Measurements from ENCODE around the gene TIA1. TPM values are rescaled to one million over a fixed set of nuclear protein-coding genes. Genes with fewer than 3 reads are reported as not detected.
A peak's percentile ranks its signal among the peaks of the same experiment; 100 is the strongest.
"Not testable (repeated sequence)": the region's sequence is repeated elsewhere in the genome, so short reads cannot be mapped to it uniquely, and the experiment has no call there.

TIA1 gene
- total RNA-seq, 1 donor from 2014 or later, result 176 TPM

DNA sequence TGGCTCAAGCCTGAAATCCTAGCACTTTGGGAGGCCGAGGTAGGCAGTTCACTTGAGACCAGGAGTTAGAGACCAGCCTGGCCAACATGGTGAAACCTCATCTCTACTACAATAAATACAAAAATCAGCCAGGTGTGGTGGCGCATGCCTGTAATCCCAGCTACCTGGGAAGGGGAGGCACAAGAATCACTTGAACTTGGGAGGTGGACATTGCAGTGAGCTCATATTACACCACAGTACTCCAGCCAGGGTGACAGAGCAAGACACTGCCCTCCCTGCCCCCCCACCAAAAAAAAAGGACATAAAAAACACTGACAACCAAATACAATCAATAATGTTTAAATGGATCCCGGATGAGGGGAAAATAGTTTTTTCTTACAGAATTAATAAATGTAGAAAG lies 7.8 kb downstream of the TIA1 start:
- Mint-ChIP-seq H3K27me3 (ENCODE audit: unreplicated experiment) (no peaks in the 10 kb centered on the region), H3K36me3 (ENCODE audit: unreplicated experiment) (peaks cover 14% of the 10 kb centered on the region), H3K27ac (ENCODE audit: unreplicated experiment) (no peak overlapping the region), H3K9me3 (ENCODE audit: unreplicated experiment) (peaks cover 4% of the 10 kb centered on the region), H3K4me1 (ENCODE audit: unreplicated experiment) (peaks cover 46% of the 10 kb centered on the region), H3K4me3 (ENCODE audit: unreplicated experiment) (no peak overlapping the region)
- TF ChIP-seq, protein P1, sequence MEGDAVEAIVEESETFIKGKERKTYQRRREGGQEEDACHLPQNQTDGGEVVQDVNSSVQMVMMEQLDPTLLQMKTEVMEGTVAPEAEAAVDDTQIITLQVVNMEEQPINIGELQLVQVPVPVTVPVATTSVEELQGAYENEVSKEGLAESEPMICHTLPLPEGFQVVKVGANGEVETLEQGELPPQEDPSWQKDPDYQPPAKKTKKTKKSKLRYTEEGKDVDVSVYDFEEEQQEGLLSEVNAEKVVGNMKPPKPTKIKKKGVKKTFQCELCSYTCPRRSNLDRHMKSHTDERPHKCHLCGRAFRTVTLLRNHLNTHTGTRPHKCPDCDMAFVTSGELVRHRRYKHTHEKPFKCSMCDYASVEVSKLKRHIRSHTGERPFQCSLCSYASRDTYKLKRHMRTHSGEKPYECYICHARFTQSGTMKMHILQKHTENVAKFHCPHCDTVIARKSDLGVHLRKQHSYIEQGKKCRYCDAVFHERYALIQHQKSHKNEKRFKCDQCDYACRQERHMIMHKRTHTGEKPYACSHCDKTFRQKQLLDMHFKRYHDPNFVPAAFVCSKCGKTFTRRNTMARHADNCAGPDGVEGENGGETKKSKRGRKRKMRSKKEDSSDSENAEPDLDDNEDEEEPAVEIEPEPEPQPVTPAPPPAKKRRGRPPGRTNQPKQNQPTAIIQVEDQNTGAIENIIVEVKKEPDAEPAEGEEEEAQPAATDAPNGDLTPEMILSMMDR (IDR thresholded peaks at IDR 0.05), result no peak
- peak; percentile 23 for DNase-seq (ENCODE audit: extremely low spot score, unreplicated experiment)

DNA sequence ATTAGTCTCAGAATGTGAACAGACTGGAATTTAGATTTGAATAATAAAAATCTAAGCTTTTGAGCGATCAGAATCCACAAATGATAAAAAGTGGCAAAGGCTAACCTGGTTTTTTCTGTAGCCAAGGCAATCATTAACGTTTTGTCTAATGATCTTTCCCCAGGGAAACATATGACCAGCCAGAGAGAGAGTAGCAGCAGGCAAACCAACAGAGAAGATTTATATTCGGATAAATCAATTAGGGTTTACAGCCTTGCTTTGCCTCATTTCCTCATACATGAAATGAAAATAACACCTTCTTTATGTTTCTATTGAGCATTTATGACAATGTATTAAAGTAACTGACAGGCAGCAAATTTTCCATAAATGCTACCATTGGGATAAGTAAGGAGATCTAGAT lies 14.5 kb downstream of the TIA1 start:
- Mint-ChIP-seq H3K9me3 (ENCODE audit: unreplicated experiment) (no peaks in the 10 kb centered on the region), H3K27me3 (ENCODE audit: unreplicated experiment) (no peaks in the 10 kb centered on the region), H3K4me1 (ENCODE audit: unreplicated experiment) (peaks cover 7% of the 10 kb centered on the region), H3K27ac (ENCODE audit: unreplicated experiment) (no peak overlapping the region), H3K4me3 (ENCODE audit: unreplicated experiment) (no peak overlapping the region), H3K36me3 (ENCODE audit: unreplicated experiment) (peaks cover 32% of the 10 kb centered on the region)
- no peak for DNase-seq (ENCODE audit: extremely low spot score, unreplicated experiment)
- TF ChIP-seq, protein P1 (IDR thresholded peaks at IDR 0.05), result no peak

DNA sequence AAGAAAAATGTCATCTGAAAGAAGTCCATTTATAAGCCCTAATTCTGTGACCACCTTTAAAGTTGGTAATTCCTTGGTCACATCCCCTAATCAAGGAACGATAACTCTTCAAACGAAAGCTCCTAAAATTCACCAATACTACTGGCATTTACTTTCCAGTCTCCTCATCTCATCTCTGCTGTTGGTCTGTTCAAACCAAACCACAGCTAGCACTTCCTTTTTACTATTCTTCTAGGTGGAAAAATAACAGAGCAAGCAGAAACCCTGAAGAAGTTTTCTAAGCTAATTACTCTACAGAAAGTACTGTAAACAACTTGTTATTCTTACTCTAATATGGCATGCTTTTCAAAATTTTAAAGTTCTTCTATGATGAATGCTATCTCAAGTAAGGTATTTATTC lies 21.6 kb downstream of the TIA1 start:
- Mint-ChIP-seq H3K4me1 (ENCODE audit: unreplicated experiment) (no peaks in the 10 kb centered on the region), H3K27me3 (ENCODE audit: unreplicated experiment) (no peaks in the 10 kb centered on the region), H3K4me3 (ENCODE audit: unreplicated experiment) (no peak overlapping the region), H3K9me3 (ENCODE audit: unreplicated experiment) (no peaks in the 10 kb centered on the region), H3K36me3 (ENCODE audit: unreplicated experiment) (peaks cover 48% of the 10 kb centered on the region), H3K27ac (ENCODE audit: unreplicated experiment) (no peak overlapping the region)
- TF ChIP-seq, protein P1 (IDR thresholded peaks at IDR 0.05), result no peak
- DNase-seq (ENCODE audit: extremely low spot score, unreplicated experiment), result no peak

DNA sequence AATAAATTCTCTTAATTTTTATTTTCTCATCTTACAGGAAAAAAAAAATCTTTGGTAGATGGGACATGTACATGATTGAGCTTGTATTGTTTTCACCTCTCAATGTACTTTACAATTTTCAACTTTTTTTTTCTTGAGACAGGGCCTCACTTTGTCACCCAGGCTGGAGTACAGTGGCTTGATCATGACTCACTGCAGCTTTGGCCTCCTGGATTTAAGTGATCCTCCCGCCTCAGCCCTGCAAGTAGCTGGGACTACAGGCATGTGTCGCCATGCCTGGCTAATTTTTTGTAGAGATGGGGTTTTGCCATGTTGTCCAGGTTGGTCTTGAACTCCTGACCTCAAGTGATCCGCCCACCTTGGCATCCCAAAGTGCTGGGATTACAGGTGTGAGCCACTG lies 25.1 kb downstream of the TIA1 start:
- not testable (repeated sequence) for H3K9me3 Mint-ChIP-seq (ENCODE audit: unreplicated experiment); H3K27ac Mint-ChIP-seq (ENCODE audit: unreplicated experiment); DNase-seq (ENCODE audit: extremely low spot score, unreplicated experiment); H3K4me3 Mint-ChIP-seq (ENCODE audit: unreplicated experiment); H3K27me3 Mint-ChIP-seq (ENCODE audit: unreplicated experiment); H3K4me1 Mint-ChIP-seq (ENCODE audit: unreplicated experiment)
- peaks cover 50% of the 10 kb centered on the region for H3K36me3 Mint-ChIP-seq (ENCODE audit: unreplicated experiment)

DNA sequence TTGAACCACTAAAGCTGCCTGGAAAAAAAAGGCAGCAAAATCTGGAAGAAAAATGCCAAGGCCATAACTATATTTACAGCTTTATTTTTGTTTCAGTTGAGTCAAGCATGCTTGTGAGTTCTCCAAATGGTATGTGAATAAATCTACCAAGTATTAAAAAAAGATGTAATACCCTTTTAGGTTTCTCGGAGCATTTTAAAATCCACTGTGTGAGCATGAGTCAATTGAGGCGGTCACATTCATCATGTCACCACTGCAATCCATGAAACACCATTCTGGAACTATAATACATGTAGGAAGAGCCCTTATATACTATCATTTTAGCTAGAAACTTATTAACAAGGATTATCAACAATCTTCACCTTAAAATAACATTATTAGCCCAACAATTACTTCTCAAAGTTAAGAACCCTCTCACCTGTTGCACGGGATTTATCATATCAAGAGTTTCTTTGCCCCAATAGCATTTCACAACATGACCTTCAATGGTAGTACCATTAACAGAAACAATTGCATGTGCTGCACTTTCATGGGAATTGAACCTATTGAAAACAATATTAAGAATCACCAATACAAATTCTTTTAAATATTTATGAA lies 33.4 kb downstream of the TIA1 start:
- Mint-ChIP-seq H3K27ac (ENCODE audit: unreplicated experiment) (peak overlapping the region; percentile 7), H3K27me3 (ENCODE audit: unreplicated experiment) (no peaks in the 10 kb centered on the region), H3K4me1 (ENCODE audit: unreplicated experiment) (peaks cover 3% of the 10 kb centered on the region), H3K4me3 (ENCODE audit: unreplicated experiment) (no peak overlapping the region), H3K36me3 (ENCODE audit: unreplicated experiment) (peaks cover 53% of the 10 kb centered on the region), H3K9me3 (ENCODE audit: unreplicated experiment) (no peaks in the 10 kb centered on the region)
- DNase-seq (ENCODE audit: extremely low spot score, unreplicated experiment), result no peak
- TF ChIP-seq, protein P1 (IDR thresholded peaks at IDR 0.05), result no peak

DNA sequence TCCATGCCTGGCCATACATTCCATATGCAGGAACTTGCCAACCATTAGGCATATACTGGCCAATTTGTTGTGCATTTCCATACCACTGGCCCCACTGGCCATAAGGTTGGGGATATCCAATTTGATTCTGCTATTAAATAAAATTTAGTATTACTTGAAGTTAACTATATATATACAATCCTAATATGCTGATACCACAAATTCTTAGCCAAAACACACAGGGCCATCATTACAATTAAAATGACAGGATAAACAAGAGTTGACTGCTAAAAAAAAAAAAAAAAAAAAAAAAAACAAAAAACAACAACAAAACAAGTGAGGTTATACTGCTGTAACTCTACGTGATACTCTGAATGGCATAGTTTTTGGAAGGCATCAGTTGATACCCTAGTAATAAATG lies 34.1 kb downstream of the TIA1 start:
- H3K9me3 Mint-ChIP-seq (ENCODE audit: unreplicated experiment), result no peaks in the 10 kb centered on the region
- H3K27me3 Mint-ChIP-seq (ENCODE audit: unreplicated experiment), result no peaks in the 10 kb centered on the region
- TF ChIP-seq, protein P1 (IDR thresholded peaks at IDR 0.05), result no peak
- DNase-seq (ENCODE audit: extremely low spot score, unreplicated experiment), result no peak
- H3K4me3 Mint-ChIP-seq (ENCODE audit: unreplicated experiment), result no peak overlapping the region
- H3K27ac Mint-ChIP-seq (ENCODE audit: unreplicated experiment), result no peak overlapping the region
- H3K36me3 Mint-ChIP-seq (ENCODE audit: unreplicated experiment), result peaks cover 57% of the 10 kb centered on the region
- H3K4me1 Mint-ChIP-seq (ENCODE audit: unreplicated experiment), result peaks cover 3% of the 10 kb centered on the region

All from osteocyte (in vitro differentiated cells).